ENCODE results near the gene RABEPK.
"Not testable (repeated sequence)": the region's sequence is repeated elsewhere in the genome, so short reads cannot be mapped to it uniquely, and the experiment has no call there.

RABEPK gene

GRCh38 chr9:125195591-125195990 lies 4.8 kb upstream of the RABEPK start:
- DNase-seq (ENCODE audit: low read depth, low spot score), result not testable (repeated sequence)

DNA sequence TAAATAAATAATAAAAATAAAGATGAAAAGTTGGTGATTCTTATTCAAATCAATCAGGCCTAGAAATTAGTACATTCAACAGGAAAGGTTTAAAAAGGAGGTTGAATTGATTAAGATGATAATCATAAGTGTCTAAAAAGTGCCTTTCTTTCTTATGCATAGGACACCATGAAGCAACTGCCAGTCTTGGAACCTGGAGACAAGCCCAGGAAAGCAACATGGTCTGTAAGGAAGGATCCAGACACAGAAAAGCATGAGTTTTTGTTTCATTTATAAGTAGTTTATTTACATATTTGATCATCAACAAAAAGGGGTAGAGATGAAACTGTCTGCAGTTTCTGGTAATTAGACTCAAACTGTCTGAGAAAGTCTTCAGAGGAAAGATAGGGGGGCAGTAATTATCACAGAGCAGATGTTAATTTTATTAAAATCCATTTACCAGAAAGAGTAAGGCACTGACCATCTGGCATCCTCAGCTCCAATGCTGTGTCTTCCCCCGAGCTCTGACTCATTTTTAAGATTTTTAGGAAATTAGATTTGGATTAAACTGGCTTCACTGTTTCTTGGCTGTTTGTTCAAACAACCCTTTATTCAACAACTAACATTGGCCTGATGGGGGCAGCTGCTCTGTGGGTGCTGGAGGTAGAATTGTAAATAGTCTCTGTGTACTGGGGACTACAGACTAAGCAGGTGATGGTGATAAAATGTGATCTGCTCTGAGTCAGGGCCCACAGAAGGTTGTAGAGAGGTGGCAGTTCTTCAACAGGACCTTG lies 2.7 kb downstream of the RABEPK start:
- no peak for DNase-seq (ENCODE audit: low read depth, low spot score)

- DNase-seq (ENCODE audit: low read depth, low spot score), result no peak
These were observed 4.1 kb downstream of the RABEPK start for GRCh38 chr9:125204477-125204876.

DNA sequence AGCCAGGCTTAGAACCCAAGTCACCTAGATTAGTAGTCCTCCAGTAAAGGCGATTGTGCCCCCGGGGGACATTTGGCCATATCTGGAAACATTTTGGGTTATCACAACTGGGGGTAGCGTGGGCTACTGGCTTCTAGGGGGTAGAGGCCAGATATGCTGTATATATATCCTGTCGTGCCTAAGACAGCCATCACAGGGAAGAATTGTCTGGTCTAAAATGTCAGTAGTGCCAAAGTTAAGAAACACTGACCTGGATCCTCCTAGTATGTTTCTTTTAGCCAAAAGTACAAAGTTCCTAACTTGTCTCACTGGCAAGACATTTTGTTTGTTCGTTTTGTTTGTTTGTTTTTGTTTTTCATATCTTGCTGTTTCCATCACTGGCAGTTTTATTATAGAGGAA lies 13.8 kb downstream of the RABEPK start:
- DNase-seq (ENCODE audit: low read depth, low spot score), result no peak

DNA sequence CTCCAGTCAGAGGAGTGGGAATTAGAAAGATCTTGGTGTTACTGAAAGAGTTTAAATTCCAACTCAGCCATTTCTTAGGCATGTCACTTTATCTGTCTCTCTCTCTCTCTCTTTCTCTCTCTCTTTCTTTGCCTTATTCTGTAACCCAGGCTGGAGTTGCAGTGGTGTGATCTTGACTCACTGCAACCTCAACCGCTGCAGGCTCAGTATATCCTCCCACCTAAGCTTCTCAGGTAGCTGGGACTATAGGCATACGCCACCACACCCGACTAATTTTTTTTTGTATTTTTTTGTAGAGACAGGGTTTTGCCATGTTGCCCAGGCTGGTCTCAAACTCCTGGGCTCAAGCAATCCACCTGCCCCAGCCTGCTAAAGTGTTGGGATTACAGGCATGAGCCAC lies 18.3 kb downstream of the RABEPK start:
- no peak for DNase-seq (ENCODE audit: low read depth, low spot score)

GRCh38 chr9:125224858-125225257 lies 24.5 kb downstream of the RABEPK start:
- not testable (repeated sequence) for DNase-seq (ENCODE audit: low read depth, low spot score)

- DNase-seq (ENCODE audit: low read depth, low spot score), result no peak
These were observed 27.4 kb downstream of the RABEPK start for GRCh38 chr9:125227761-125228160.

GRCh38 chr9:125233678-125234077 lies 33.3 kb downstream of the RABEPK start:
- peak; percentile 43 for DNase-seq (ENCODE audit: low read depth, low spot score)

DNA sequence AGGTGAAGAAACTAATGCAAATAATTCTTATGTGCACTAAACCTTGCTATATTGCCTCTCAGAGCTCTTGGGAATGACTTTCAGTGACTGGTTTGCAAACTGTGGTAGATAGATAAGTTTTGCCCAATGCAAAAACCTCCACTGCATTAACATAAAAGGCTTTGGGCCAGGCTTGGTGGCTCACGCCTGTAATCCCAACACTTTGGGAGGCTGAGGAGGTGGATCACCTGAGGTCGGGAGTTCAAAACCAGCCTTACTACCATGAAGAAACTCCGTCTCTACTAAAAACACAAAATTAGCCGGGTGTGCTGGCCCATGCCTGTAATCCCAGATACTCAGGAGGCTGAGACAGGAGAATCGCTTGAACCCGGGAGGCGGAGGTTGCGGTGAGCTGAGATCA lies 33.8 kb downstream of the RABEPK start:
- peak; percentile 22 for DNase-seq (ENCODE audit: low read depth, low spot score)

DNA sequence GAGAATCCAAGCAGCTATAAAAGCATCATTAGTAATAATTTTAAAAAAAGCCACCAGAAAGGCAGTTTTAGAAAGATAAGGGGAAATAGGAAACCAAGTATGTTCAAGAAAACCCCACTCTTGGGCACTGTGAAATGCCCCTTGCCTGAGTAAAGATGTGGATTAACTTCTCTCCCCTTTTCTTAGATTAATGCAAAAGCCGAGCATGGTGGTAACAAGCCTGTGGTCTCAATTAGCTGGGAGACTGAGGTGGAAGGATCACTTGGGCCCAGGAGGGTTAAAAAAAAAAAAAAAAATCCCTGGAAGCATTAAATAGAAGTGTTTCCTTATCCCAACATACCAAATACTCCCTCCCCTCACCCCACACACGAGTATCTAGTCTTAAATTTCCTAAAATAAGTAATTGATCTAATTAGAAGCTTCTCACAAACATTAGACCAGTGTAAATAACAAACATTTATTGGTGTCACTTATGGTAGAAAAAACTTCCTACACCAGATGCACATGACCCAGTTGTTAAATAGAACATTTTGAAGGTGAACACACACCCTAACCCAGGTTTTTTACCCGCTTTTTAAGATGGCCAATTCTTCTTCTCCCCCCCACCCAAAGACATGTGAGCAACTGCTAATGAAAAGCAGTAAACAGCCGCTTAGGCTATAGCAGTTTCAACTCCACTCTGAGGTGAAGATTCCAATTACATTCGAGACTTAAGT lies 35.6 kb downstream of the RABEPK start:
- no peak for DNase-seq (ENCODE audit: low read depth, low spot score)

DNA sequence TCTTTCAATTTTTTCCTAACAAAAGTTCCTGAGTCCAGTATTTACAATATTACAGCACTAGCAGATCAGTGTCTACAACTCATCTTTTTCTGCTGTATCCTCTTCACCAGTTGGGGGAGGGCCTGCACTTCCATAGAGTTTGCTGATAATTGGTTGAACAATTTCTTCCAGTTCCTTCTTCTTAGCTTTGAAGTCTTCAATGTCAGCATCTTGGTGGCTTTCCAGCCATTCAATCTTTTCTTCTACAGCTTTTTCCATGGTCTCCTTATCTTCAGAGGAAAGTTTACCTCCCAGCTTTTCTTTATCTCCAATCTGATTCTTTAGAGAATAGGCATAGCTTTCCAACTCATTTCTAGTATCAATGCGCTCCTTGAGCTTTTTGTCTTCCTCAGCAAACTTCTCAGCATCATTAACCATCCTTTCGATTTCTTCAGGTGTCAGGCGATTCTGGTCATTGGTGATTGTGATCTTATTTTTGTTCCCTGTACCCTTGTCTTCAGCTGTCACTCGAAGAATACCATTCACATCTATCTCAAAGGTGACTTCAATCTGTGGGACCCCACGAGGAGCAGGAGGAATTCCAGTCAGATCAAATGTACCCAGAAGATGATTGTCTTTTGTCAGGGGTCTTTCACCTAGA lies 36.3 kb downstream of the RABEPK start:
- not testable (repeated sequence) for DNase-seq (ENCODE audit: low read depth, low spot score)

GRCh38 chr9:125238127-125238914 lies 38.0 kb downstream of the RABEPK start:
- no peak for DNase-seq (ENCODE audit: low read depth, low spot score)

DNA sequence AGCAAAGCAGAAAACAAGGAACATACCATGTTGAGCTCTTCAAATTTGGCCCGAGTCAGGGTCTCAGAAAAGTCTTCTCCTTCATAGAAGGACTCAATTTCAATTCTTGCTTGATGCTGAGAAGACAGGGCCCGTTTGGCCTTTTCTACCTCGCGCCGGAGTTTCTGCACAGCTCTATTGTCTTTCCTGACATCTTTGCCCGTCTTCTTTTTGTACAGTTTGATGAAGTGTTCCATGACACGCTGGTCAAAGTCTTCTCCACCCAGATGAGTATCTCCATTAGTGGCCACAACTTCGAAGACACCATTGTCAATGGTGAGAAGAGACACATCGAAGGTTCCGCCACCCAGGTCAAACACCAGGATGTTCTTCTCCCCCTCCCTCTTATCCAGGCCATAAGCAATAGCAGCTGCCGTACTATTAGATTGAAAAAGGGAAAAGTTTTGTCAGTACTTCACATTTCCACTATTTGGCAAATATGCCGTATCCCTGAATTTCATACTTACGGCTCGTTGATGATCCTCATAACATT lies 38.6 kb downstream of the RABEPK start:
- no peak for DNase-seq (ENCODE audit: low read depth, low spot score)

DNA sequence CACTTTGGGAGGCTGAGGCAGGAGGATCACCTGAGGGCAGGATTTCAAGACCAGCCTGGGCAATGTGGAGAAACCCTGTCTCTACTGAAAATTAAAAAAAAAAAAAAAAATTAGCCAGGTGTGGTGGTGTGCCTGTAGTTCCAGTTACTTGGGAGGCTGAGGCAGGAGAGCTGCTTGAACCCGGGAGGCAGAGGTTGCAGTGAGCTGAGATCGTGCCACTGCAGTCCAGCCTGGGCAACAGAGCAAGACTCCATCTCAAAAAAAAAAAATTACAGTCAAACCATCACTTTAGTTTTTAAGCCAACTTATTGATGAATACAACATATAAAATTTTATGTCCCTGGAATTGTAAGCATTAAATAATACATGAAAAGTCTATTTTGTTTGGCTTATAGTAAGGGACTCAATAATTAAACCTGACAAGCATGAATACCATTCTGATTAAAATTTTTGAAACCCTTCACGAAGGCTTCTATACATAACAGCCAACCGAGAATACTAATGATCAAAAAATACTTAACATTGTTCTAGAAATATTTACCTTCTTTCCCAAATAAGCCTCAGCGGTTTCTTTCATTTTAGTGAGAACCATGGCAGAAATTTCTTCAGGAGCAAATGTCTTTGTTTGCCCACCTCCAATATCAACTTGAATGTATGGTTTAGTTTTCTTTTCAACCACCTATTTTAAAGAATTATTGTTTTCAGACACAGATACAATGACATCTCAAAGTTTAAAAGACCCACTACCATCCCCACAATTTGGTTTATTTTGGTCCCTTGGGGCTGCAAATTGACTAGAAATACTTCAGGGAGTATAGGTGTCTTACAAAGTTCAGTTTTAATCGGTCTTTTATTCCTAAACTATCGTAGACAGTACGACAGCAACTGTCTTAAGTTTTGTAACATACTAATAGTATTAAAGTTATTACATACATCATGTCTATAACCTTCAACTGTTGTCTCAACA lies 39.6 kb downstream of the RABEPK start:
- DNase-seq (ENCODE audit: low read depth, low spot score), result no peak

GRCh38 chr9:125240649-125240999 lies 40.3 kb downstream of the RABEPK start:
- DNase-seq (ENCODE audit: low read depth, low spot score), result no peak

DNA sequence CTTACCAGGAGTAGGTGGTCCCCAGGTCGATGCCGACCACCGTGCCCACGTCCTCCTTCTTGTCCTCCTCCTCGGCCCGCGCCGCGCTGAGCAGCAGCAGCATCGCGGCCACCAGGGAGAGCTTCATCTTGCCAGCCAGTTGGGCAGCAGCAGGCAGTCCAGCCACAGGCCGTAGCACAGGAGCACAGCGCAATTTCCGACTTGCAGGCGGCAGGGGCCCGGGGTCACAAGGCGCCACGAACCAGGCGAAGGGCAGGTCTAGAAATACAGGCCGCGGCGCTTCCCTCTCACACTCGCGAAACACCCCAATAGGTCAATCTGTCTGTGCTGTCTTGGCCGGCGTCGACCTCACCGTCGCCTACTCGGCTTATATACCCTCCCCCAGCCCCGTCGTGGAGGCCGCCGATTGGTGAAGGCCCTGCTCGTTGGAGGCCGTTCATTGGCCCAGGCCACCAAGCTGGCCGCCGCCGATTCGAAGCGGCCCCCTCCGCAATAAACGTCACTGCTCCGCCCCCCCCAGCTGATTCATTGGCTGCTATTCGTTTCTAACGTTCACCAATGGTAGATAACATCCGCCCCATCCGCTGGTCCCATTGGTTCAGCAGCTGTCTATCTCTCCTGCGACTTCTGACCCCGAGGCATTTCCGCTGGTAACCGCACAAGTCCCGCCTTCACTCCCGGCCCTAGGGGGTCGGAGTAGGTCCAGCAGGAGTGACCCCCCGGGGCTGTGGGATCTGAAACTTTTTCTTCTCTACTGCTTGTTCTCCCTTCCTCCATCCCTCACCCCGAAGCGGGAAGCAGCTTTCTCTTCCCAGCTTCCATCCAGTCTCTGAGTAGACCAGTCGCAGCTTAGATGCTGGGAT lies 40.9 kb downstream of the RABEPK start, which contains the start of gene HSPA5:
TSS of gene HSPA5 (minus strand) at position 344 of the 863 bp plus-strand sequence. CDS start at position 127, 217 bp downstream.
- DNase-seq (ENCODE audit: low read depth, low spot score), result peak; percentile 100

DNA sequence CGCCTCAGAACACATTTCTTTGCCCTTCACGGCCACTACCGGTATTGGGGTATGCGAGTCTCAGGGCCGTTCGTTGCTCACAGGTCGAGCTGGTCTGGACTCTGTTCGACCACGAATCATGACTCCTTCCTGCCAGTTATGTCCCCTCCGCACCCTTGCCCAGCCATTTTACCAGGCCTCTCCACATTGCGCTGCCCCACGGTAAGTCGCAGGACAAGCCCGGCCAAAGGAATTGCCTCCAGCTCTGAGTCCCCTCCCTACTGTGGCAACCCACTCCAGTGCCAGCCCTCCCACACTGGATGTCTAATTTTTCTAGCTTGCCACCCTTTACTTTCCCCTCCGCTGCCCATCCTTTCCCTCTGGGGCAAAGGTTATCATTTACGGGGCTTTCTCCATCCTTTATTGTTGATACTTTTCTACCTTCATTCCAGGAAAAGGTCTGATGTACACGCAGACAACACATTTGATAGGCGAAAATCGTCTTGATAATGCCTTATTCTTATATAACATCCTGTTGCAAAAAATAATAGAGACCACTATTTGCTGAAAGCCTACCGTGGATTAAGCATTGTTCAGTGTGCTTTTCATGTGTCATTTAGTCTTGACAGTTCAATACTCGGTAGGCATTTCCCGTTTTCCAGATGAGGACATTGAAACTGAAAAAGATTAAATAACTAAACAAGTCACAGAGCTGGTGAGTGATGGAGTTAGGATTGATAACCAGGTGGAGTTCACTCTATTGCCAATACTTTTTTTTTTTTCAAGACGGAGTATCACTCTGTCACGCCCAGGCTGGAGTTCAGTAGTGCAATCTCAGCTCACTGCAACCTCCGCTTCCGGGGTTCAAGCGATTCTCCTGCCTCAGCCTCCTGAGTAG lies 41.8 kb downstream of the RABEPK start:
- no peak for DNase-seq (ENCODE audit: low read depth, low spot score)

- no peak for DNase-seq (ENCODE audit: low read depth, low spot score)
These were observed 43.5 kb downstream of the RABEPK start for GRCh38 chr9:125243792-125244260.
